Spinal cord (tissue), 10 donors: Measurements from ENCODE around the gene PTPRG. TPM values are rescaled to one million over a fixed set of nuclear protein-coding genes. Genes with fewer than 3 reads are reported as not detected.
"Not testable (repeated sequence)": the region's sequence is repeated elsewhere in the genome, so short reads cannot be mapped to it uniquely, and the experiment has no call there.

Experiments
- DNase-seq, 6 donors: peaks; one replicate each; pipeline versions ENCODE4 v3.0.0 to v3.0.0-alpha.2; 2013 to 2015; ENCODE audit warnings: low spot score in 6 of 6, low read depth in 4 of 6
- H3K27ac ChIP-seq: one replicate; pipeline ENCODE4 v1.5.1; 2013; ENCODE audit warnings: low read depth, low read length, control low read depth
- H3K27me3 ChIP-seq: one replicate; pipeline ENCODE4 v1.6.1; 2013; ENCODE audit warnings: low read length; ENCODE audit not compliant: control insufficient read depth, insufficient read depth
- H3K36me3 ChIP-seq: one replicate; pipeline ENCODE4 v1.6.1; 2013; ENCODE audit warnings: low read length; ENCODE audit not compliant: control insufficient read depth, insufficient read depth
- H3K4me1 ChIP-seq: one replicate; pipeline ENCODE4 v1.6.1; 2013; ENCODE audit warnings: low read length; ENCODE audit not compliant: control insufficient read depth, insufficient read depth
- H3K4me3 ChIP-seq: one replicate; pipeline ENCODE4 v1.5.1; 2013; ENCODE audit warnings: low read depth, low read length, control low read depth
- H3K9me3 ChIP-seq: one replicate; pipeline ENCODE4 v1.6.1; 2013; ENCODE audit warnings: low read length; ENCODE audit not compliant: control insufficient read depth, insufficient read depth
- WGBS: methylation state at CpG from one replicate; pipeline ENCODE4 v1.1.5; 2013; ENCODE audit warnings: missing lambda C conversion rate; ENCODE audit not compliant: insufficient coverage; 5-methylcytosine and 5-hydroxymethylcytosine counted together
- polyA plus RNA-seq, 2 donors: library from polyadenylated mRNA; unstranded; fragments of 120-200 nt; gene quantifications; one replicate each; pipeline ENCODE4 v1.2.1, GENCODE V29; 2013; ENCODE audit not compliant: insufficient read length in 2 of 2
- total RNA-seq, 2 donors: library from RNA; depleted of rRNA in 1 of 2; stranded (reverse); fragments of 120-200 nt in 1 of 2; fragments of >200 nt in 1 of 2; gene quantifications; one replicate each; pipeline versions ENCODE4 v1.2.3 to v1.2.4, GENCODE V29; 2013 to 2014
- donor health status: healthy.

PTPRG gene
- total and polyA plus RNA-seq, 4 donors = 29.2 to 106 (median 60.2) TPM

DNA sequence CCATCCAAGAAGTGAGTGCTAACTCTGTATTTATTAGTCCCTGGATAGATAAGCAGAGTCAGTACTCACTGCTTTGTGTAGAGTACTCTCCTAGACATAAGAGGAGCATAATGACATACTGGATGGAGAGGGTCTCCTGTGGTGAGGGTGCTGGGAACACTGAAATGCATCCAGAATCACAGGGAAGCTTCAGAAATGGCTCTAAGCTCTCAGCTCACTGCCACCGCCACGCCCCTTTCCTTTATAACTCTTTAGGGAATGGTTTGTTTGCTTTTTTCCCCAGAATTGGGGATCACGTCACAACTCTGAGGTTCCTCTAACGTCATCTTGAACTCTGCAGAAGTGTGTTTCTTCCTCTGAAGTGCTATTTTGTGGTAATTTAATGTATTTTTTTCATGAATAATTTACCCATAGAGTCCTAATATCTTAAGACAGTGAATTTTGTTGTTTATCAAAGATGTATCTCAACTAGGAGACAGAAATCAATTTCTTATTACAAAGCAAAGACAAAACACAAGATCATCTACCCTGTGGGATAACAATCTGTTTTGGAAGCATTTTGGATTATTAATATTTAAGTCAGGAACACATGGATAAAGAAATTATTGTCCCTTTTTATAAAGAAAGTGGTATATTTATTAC, 154.6 kb downstream of the PTPRG start:
- no peaks in the 10 kb centered on the region for H3K27me3 ChIP-seq
- H3K36me3 ChIP-seq = no peaks in the 10 kb centered on the region
- no peak overlapping the region for H3K27ac ChIP-seq
- DNase-seq = no peak
- no peak overlapping the region for H3K4me3 ChIP-seq
- peaks cover 11% of the 10 kb centered on the region for H3K4me1 ChIP-seq
- WGBS = no CpG with 5 or more reads among the region's 4 CpGs
- no peaks in the 10 kb centered on the region for H3K9me3 ChIP-seq

DNA sequence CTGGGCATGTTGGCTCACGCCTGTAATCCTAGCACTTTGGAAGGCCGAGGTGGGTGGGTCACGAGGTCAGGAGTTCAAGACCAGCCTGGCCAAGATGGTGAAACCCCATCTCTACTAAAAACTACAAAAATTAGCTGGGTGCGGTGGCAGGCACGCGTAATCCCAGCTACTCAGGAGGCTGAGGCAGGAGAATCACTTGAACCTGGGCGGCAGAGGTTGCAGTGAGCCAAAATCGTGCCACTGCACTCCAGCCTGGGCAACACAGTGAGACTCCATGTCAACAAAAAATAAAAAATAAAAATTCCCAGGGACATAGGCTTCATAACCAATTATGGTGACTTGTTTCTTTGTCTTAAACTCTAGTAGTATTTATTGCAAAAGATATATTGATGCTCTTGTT, 155.3 kb downstream of the PTPRG start:
- H3K27ac ChIP-seq, H3K27me3 ChIP-seq, H3K4me3 ChIP-seq, DNase-seq, H3K36me3 ChIP-seq, H3K9me3 ChIP-seq: not testable (repeated sequence)
- 90% methylated on average over 4 of the region's 8 CpGs for WGBS
- peaks cover 11% of the 10 kb centered on the region for H3K4me1 ChIP-seq

- 67% methylated on average over 1 of the region's 3 CpGs for WGBS
- no peak for DNase-seq
- Histone ChIP-seq H3K4me1 (peaks cover 11% of the 10 kb centered on the region), H3K9me3 (no peaks in the 10 kb centered on the region), H3K27me3 (no peaks in the 10 kb centered on the region), H3K27ac (no peak overlapping the region), H3K4me3 (no peak overlapping the region), H3K36me3 (no peaks in the 10 kb centered on the region)
Observed at GRCh38 chr3:61718565-61718964, 157.2 kb downstream of the PTPRG start.

GRCh38 chr3:61719278-61719977, 158.1 kb downstream of the PTPRG start:
- Histone ChIP-seq H3K4me3 (no peak overlapping the region), H3K4me1 (peaks cover 11% of the 10 kb centered on the region), H3K9me3 (no peaks in the 10 kb centered on the region), H3K36me3 (no peaks in the 10 kb centered on the region), H3K27ac (no peak overlapping the region), H3K27me3 (no peaks in the 10 kb centered on the region)
- WGBS = 47% methylated on average over 6 of the region's 8 CpGs
- peak in 1 of 6 donors; percentile 59 for DNase-seq

DNA sequence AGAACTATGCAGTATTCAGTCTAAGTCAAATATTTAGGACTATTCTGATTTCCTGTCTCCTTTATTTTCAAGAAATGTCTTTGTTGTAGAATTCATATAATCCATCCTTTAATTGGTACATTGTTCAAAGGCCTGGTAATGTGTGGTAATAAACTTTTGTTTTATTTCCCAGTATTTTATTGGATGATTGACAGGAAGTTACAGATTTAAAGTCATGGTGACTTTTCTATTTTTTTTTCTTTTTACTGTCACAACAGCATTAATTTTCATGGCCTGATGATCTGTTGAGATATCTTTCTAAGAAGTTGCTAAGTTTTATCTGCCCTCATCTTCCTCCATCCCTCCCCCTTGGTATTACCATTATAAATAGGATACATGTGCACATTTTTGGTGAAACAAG, 161.7 kb downstream of the PTPRG start:
- Histone ChIP-seq H3K27ac (no peak overlapping the region), H3K4me1 (peaks cover 11% of the 10 kb centered on the region), H3K9me3 (no peaks in the 10 kb centered on the region), H3K4me3 (no peak overlapping the region), H3K36me3 (no peaks in the 10 kb centered on the region), H3K27me3 (no peaks in the 10 kb centered on the region)
- DNase-seq = no peak

DNA sequence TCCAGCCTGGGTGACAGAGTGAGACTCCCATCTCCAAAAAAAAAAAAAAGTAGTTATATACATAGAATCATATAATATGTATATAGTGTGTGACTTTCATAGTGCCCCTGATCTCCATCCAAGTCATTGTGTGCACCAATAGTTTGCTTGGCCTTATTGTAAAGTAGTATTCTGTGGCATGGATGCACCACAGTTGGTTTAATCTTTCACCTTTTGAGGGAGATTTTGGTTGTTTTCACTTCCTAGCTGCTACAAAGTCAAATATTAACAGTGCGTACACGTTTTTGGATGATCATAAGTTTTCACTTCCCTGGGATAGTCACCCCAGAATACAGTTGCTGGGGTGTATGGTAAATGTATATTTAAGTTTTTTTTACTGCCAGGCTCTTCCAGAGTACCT, 162.8 kb downstream of the PTPRG start:
- no peaks in the 10 kb centered on the region for H3K27me3 ChIP-seq
- no peak overlapping the region for H3K27ac ChIP-seq
- no CpG with 5 or more reads among the region's 2 CpGs for WGBS
- DNase-seq = no peak
- H3K9me3 ChIP-seq = no peaks in the 10 kb centered on the region
- H3K4me1 ChIP-seq = peaks cover 14% of the 10 kb centered on the region
- H3K4me3 ChIP-seq = no peak overlapping the region
- H3K36me3 ChIP-seq = no peaks in the 10 kb centered on the region

- Histone ChIP-seq H3K9me3 (no peaks in the 10 kb centered on the region), H3K4me1 (peaks cover 8% of the 10 kb centered on the region), H3K27ac (no peak overlapping the region), H3K4me3 (no peak overlapping the region), H3K27me3 (no peaks in the 10 kb centered on the region), H3K36me3 (no peaks in the 10 kb centered on the region)
- WGBS = 93% methylated on average over 3 of the region's 6 CpGs
- no peak for DNase-seq
Observed at GRCh38 chr3:61724801-61725200, 163.4 kb downstream of the PTPRG start.

DNA sequence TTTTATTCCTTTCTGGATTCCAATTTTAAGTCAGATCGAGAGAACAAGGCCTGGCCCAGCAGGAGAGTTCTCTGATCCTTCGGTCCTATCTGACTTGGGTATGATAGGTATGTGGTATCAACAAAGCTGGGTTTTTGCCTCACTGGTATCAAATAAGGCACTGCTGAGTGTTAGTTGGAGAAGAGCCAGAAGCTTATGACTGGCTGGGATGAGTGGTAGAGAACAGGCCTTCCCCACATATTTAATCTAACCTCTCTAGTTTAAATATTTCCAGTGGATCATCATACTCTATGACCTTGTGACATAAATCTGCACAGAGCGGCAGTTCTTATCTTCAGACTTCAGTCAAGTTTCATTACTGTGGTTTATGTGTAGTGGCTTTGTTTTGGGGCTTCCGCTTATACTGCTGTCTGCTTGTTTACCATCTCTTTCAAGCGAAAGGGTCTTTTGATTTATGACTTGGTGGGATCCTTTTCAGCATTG, 164.5 kb downstream of the PTPRG start:
- Histone ChIP-seq H3K4me1 (peaks cover 8% of the 10 kb centered on the region), H3K27me3 (no peaks in the 10 kb centered on the region), H3K36me3 (no peaks in the 10 kb centered on the region), H3K27ac (no peak overlapping the region), H3K9me3 (no peaks in the 10 kb centered on the region), H3K4me3 (no peak overlapping the region)
- DNase-seq = no peak
- WGBS = 100% methylated on average over 2 of the region's 5 CpGs

DNA sequence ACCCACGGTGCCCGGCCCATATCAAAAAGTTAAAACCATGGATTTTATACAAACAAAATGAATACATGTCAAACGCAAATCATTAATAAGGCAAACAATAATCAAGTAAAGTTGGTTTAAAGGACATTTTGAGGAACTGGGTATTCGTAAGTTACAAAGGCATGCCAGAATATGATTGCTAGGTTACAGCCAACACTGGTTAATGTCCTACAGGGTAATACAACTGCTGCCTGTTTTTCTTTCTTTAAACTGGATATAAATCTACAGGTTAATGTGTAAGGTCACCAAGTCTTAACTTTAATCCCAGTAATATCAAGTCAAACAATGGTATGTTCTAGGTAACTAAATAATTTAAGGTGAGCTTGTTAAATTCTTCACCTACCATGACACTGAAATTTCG, 166.1 kb downstream of the PTPRG start:
- H3K36me3 ChIP-seq = no peaks in the 10 kb centered on the region
- H3K4me3 ChIP-seq = no peak overlapping the region
- H3K27ac ChIP-seq = no peak overlapping the region
- H3K27me3 ChIP-seq = no peaks in the 10 kb centered on the region
- no peaks in the 10 kb centered on the region for H3K9me3 ChIP-seq
- H3K4me1 ChIP-seq = peaks cover 8% of the 10 kb centered on the region
- no peak for DNase-seq
- WGBS = no CpG with 5 or more reads among the region's 5 CpGs

GRCh38 chr3:61729038-61729634, 167.8 kb downstream of the PTPRG start:
- WGBS = 80% methylated on average over 2 of the region's 6 CpGs
- H3K27me3 ChIP-seq = no peaks in the 10 kb centered on the region
- H3K4me3 ChIP-seq = no peak overlapping the region
- H3K4me1 ChIP-seq = peaks cover 8% of the 10 kb centered on the region
- H3K27ac ChIP-seq = no peak overlapping the region
- no peaks in the 10 kb centered on the region for H3K9me3 ChIP-seq
- H3K36me3 ChIP-seq = no peaks in the 10 kb centered on the region
- no peak for DNase-seq
